Activated CD8-positive, alpha-beta memory T cell treated with anti-CD3 and anti-CD28 coated beads for 4 hours (primary cell): Measurements from ENCODE around the gene SHROOM3.
"Not testable (repeated sequence)": the region's sequence is repeated elsewhere in the genome, so short reads cannot be mapped to it uniquely, and the experiment has no call there.

Source experiments
- DNase-seq, 2 donors: peaks; one replicate each; pipeline ENCODE4 v3.0.0-alpha.2; 2020; ENCODE audit warnings: low read depth in 2 of 2

SHROOM3 gene

DNA sequence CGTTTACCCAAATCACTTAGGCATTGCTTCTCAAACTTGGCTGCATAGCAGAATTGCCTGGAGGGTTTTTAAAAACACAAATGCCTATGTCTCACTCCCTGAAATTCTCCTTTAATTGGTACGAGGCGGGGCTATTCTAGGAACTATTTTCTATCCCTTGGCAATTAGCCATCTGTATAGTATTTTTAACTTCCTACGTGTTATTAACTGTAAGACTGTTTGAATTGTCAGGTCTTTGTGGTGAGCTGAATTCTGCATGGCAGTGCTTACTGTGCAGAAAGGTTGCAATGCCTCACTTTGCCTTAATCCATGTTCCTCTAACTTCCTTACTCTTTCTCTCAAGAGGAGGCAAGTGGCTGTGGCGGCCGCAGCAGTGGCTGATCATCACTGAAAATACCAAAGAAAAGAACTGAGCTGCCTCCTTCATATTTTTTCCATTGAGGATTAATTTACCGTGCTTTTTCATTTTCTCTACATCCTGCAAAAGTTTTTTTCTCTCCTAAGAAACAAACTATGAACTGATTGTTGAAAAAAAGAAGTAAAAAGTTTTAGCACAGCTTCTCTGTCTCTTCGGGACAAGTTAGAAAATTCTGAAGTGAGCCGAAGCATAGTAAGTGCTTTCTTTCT lies at the start of gene SHROOM3:
SHROOM3 (plus strand) TSS at position 329 of the 627 bp plus-strand sequence. CDS start 824 bp downstream, outside the sequence.
- DNase-seq = no peak

DNA sequence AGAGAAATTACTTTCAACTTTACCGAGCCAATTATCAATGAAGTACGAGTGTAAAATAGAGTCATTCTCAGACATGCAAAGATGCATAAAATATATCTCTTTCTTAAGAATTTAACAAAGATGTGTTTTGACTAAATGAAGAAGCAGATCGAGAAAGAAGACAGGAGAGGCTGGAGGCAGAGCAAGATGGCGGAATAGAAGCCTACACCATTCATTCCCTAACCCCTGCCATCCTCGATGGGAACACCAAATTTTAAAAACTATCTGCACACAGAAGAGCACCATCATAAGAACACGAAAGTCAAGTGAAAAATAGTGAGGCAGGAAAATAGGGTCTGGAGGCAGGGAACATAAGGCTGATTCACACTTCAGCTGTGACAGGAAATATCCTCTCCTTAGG lies 49.1 kb upstream of the SHROOM3 start:
- no peak for DNase-seq

- no peak for DNase-seq
These were observed 48.3 kb upstream of the SHROOM3 start for GRCh38 chr4:76386566-76387305.

GRCh38 chr4:76388160-76388908 lies 46.7 kb upstream of the SHROOM3 start:
- DNase-seq = no peak

- DNase-seq = no peak
These were observed 33.4 kb upstream of the SHROOM3 start for GRCh38 chr4:76401654-76402053.

GRCh38 chr4:76406081-76406480 lies 28.9 kb upstream of the SHROOM3 start:
- no peak for DNase-seq

DNA sequence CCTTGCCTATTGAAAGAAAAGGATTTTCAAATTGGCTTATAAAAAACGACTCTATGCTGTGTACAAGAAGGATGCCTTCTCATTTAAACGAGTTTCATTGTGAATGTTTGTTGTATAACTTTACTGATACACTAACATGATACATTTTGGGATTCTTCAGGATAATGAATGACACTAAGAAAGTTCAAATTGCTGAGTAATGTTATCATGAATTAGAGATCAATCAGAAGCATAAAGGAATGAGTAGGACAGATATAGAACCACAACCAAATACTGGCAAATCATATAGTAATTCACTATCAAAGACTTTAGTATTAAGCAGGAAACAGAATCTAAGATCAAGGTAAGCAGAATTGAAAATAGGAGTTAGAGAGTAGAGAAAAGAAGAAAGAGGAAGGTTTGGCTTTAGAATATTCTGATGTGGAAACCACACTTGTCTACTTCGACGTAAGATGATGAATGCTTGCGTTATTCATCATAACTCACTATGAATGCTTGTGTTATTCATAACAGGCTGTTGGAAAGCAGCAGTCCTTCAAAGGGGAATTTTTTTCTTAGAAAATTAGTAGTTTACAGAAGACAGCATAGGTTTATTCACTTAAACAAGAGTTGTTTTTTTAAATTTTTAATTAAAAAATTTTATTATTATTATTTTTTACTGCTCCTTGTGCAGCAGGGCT lies 27.4 kb upstream of the SHROOM3 start:
- DNase-seq = no peak

DNA sequence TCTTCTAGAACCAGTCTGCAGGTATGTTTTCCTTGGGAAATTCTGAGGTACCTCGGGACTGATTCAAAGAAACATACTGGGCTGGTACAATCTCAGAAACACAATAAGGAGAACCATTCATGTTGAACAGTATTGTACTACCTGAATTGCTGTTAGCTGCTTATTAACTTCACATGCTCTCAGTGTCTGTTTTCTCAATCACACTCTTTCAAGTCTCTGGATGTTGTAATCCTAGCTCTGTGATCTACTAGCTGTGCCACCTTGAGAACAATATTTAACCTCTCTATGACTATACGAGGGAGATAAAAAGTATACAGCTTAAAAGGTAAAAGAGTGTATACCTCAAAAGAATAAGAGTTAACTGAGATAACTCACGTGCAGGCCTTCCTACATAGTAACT lies 24.4 kb upstream of the SHROOM3 start:
- no peak for DNase-seq

DNA sequence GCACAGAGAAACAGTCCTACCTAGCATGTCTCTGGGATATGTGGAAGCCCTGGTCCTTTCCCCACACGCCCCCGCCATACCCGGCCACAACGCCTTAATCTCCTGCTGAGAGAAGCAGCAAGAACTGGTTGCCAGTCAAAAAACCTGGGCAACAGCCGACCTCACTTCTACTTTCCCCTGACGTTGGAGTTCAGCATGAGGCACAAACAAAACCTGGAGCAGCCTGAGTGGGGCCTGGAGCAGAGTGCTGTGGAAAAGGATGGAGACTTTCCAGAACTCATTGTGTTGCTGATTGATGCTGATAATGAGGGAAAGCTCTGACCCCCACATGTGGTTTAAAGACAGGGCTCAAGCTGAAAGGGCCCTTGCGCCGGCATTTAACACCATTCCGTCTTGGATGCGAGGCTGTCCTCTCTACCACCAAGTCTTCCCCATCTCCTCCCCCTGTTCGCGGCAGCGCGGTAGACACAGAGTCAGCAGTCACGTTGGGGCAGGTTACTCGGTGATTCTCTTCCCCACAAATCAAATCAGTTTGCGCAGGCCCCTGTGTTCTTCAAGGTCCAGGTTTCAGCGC lies 14.8 kb upstream of the SHROOM3 start:
- no peak for DNase-seq

DNA sequence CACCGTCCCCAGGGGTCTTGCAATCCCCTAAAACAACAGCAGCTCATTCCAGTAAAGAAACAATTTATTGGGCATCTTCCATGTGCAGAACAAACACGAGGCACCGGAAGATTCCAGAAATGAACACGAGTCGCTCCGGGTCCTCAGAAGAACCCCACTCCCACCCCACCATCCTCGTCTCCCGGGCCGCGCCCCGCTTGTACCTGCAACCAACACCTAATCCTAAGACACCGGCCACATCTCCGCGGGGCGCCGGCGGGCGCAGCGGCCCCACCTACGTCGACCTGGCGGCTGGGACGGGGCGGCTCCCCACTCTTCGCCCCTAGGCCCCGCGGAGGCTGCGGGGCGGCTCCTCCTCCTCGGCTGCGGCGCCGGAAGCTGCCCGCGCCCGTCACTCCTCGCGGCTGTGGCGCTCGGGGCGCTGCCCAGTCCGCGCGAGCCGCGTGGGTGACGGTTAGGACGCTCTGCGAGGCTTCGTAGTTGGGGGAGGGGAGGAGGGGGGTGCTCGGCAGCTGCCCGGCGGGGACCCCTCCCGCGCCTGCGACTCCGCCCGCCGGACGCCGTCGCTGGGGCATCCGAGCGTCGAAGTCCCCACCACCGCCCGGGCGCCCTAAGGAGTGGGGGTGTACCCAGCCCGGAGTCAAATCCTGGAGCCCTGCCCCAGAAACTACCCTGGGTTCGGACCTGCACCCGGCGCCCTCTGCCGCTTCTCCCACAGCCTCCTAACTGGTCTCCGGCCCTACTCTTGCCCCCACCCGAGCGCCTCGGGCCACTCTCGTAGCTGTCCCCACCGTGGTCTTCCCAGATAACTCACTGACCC lies 14.1 kb upstream of the SHROOM3 start, which contains the start of gene CCDC158:
CCDC158 (minus strand) TSS at position 380 of the 820 bp plus-strand sequence. CDS start 17,934 bp downstream, outside the sequence.
- DNase-seq = no peak

- DNase-seq = not testable (repeated sequence)
These were observed 11.9 kb upstream of the SHROOM3 start for GRCh38 chr4:76423159-76423558.

GRCh38 chr4:76426272-76426671 lies 8.8 kb upstream of the SHROOM3 start:
- no peak for DNase-seq

DNA sequence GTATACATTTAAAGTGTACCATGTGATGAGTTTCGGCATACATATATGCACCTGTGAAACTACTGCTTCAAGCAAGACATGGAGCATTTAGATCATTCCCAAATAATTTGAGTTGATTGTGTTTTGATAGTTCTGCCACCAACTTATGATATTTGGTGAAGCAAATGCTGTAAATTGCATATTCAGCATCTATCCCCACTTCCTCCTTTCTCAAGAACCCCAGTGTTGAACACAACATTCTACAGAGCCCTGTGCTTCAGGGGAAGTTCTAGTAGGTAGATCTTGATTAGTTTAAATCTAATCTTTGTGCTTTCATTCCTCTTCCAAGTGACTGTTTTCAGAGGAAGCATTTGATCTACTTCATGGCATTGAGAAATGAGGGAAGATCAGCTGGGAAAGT lies 5.4 kb upstream of the SHROOM3 start:
- DNase-seq = no peak

DNA sequence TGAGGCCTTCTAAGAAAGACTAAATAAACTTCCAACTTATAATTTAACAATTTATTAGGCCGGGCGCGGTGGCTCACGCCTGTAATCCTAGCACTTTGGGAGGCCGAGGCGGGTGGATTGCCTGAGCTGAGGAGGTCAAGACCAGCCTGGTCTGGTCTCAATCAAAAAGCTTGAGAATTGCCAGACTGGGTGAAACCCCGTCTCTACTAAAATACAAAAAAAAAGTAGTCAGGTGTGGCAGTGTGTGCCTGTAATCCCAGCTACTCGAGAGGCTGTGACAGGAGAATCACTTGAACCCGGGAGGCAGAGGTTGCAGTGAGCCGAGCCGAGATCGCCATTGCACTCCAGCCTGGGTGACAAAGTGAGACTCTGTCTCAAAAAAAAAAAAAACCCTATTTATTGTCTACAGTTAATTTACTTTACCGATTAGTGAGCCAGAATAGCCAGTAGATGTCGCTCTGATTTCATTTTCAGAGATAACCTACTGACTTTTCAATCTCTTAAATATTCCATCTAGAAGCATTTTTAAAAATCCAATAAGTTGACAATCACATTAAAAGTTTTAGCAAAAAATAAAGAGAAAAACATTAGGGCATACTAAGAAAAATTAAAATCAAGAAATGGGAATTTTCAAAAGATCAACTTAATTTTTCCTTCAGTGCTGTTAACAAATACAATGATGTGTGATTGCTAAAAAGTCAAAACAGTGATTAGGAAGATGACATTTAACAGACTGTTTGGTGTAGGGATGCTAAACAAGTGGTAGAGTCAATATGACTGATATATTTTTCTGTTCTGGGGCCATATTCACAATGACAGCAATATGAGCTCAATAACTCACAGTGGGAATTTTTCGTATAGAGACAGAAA lies 4.3 kb upstream of the SHROOM3 start:
- DNase-seq = no peak

GRCh38 chr4:76435528-76436319 lies 695 bp downstream of the SHROOM3 start:
- DNase-seq = no peak

- DNase-seq = no peak
These were observed 4.5 kb downstream of the SHROOM3 start for GRCh38 chr4:76439491-76439890.

GRCh38 chr4:76441881-76442280 lies 6.9 kb downstream of the SHROOM3 start:
- no peak for DNase-seq

DNA sequence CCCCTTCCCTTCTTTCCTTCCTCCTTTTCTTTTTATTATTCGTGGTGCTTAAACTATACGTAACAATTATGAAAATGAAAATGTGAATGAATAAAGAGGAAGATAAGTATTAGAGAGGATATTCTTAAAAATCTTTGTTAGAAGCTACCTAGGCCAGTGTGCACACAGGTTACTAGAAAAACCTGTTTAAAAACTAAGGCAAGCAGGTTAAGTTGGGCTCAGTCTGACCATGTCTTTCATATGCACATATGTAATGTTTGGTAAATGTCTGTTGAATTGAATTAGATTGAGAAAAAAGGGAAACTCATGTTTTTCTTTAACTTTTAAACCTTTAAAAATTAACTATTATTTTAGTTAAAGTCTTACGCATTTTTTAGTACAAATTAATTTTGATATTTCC lies 7.8 kb downstream of the SHROOM3 start:
- no peak for DNase-seq

- DNase-seq = no peak
These were observed 8.3 kb downstream of the SHROOM3 start for GRCh38 chr4:76443376-76443775.
